H1 (cell line): ENCODE data around the gene CFD.

Source experiments
- EZH2 ChIP-seq: fragments of 200-600 bp; sonication (generic); IDR thresholded peaks from 2 replicates; pipeline ENCODE4 v1.7.1; 2012; ENCODE audit warnings: low read depth, mild to moderate bottlenecking, moderate library complexity, low read length, inconsistent platforms; ENCODE audit not compliant: severe bottlenecking
- POLR2A ChIP-seq, 2 experiments: IDR thresholded peaks; 1 replicate in 1 of 2; 2 replicates in 1 of 2; pipeline ENCODE4 v1.6.1; 2011; ENCODE audit warnings: low read depth in 2 of 2, low read length in 2 of 2, mild to moderate bottlenecking in 2 of 2; ENCODE audit errors: control extremely low read depth in 1 of 2
- ZNF274 ChIP-seq: IDR thresholded peaks from 2 replicates; pipeline ENCODE4 v1.7.0; 2012; ENCODE audit warnings: low read length, borderline replicate concordance; ENCODE audit errors: extremely low read depth
- TF ChIP-seq, protein P1 (sequence below), 3 experiments: IDR thresholded peaks; 1 replicate in 2 of 3; 2 replicates in 1 of 3; pipeline versions ENCODE4 v1.5.1 to v1.6.1; 2011; ENCODE audit warnings: low read length in 3 of 3, mild to moderate bottlenecking in 3 of 3, inconsistent platforms in 2 of 3, low read depth in 1 of 3, moderate library complexity in 1 of 3; ENCODE audit not compliant: insufficient read depth in 1 of 3; ENCODE audit errors: control extremely low read depth in 1 of 3
- TF ChIP-seq, protein P2 (sequence below): IDR thresholded peaks from 2 replicates; pipeline ENCODE4 v1.6.1; 2012; ENCODE audit warnings: low read length, inconsistent platforms

DNA sequence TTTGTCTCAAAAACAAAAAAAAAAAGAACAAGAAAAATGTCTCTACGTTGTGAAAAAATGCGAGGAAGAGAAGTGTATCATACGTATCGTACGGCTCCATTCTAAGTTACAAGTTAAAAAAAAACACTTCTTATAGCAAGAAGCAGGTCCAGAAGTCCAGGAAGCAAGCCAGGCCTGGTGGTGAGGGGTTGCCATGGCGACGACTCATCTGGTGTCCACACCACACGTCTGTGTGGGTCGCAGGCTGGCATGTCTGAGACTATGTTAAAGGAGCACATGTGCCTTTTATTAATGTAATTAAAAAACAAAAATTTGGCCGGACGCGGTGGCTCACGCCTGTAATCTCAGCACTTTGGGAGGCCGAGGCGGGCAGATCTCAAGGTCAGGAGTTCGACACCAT is 27.6 kb downstream of the CFD start:
- no peak for TF ChIP-seq POLR2A (IDR thresholded peaks at IDR 0.05; ENCODE audit: control extremely low read depth in 1 of 2, low read depth in 2 of 2, low read length in 2 of 2)
- no peak for TF ChIP-seq EZH2
- TF ChIP-seq ZNF274, result no peak
- TF ChIP-seq, protein P1, sequence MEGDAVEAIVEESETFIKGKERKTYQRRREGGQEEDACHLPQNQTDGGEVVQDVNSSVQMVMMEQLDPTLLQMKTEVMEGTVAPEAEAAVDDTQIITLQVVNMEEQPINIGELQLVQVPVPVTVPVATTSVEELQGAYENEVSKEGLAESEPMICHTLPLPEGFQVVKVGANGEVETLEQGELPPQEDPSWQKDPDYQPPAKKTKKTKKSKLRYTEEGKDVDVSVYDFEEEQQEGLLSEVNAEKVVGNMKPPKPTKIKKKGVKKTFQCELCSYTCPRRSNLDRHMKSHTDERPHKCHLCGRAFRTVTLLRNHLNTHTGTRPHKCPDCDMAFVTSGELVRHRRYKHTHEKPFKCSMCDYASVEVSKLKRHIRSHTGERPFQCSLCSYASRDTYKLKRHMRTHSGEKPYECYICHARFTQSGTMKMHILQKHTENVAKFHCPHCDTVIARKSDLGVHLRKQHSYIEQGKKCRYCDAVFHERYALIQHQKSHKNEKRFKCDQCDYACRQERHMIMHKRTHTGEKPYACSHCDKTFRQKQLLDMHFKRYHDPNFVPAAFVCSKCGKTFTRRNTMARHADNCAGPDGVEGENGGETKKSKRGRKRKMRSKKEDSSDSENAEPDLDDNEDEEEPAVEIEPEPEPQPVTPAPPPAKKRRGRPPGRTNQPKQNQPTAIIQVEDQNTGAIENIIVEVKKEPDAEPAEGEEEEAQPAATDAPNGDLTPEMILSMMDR (IDR thresholded peaks at IDR 0.05; ENCODE audit: control extremely low read depth in 1 of 3, insufficient read depth in 1 of 3, low read depth in 1 of 3, low read length in 3 of 3), result no peak
- TF ChIP-seq, protein P2, sequence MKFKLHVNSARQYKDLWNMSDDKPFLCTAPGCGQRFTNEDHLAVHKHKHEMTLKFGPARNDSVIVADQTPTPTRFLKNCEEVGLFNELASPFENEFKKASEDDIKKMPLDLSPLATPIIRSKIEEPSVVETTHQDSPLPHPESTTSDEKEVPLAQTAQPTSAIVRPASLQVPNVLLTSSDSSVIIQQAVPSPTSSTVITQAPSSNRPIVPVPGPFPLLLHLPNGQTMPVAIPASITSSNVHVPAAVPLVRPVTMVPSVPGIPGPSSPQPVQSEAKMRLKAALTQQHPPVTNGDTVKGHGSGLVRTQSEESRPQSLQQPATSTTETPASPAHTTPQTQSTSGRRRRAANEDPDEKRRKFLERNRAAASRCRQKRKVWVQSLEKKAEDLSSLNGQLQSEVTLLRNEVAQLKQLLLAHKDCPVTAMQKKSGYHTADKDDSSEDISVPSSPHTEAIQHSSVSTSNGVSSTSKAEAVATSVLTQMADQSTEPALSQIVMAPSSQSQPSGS, result no peak
